H1 (cell line): ENCODE measurements around the gene OR4M1. TPM values are rescaled to one million over a fixed set of nuclear protein-coding genes. Genes with fewer than 3 reads are reported as not detected.

Experiments
- CTCF ChIA-PET: fragments of 300-600 bp; sonication (Branson Sonifier 250); formaldehyde crosslinking; loops from one replicate; lab custom pipeline; 2021; ENCODE audit not compliant: partially characterized antibody; lab: Charles Lee
- POLR2A ChIA-PET: fragments of 300-600 bp; sonication (Branson Sonifier 250); formaldehyde crosslinking; loops from one replicate; lab custom pipeline; 2021; ENCODE audit warnings: inconsistent platforms; ENCODE audit not compliant: partially characterized antibody; lab: Charles Lee
- DNase-seq, 2 experiments: peaks; one replicate each; pipeline versions ENCODE4 v3.0.0 to v3.0.0-alpha.2; 2010 to 2022; ENCODE audit warnings: low spot score in 2 of 2, low read depth in 1 of 2, mixed read lengths in 1 of 2
- FAIRE-seq: peaks from 2 replicates; lab custom pipeline; 2011; peaks lifted over from hg19 to GRCh38; lab: Jason Lieb, UNC
- H2AFZ ChIP-seq: 2 replicates; pipeline ENCODE4 v1.8.1; 2012; ENCODE audit warnings: low read length, inconsistent platforms
- H2AK5ac ChIP-seq: 2 replicates; pipeline ENCODE4 v1.6.1; 2013; ENCODE audit warnings: low read depth, low read length
- H2BK120ac ChIP-seq: replicated peaks from 2 replicates; pipeline ENCODE3; 2013; ENCODE audit warnings: low read depth, low read length, inconsistent platforms
- H2BK12ac ChIP-seq: 2 replicates; pipeline ENCODE4 v1.6.1; 2013; ENCODE audit warnings: low read depth, low read length
- H2BK15ac ChIP-seq: 2 replicates; pipeline ENCODE4 v1.6.1; 2013; ENCODE audit warnings: low read length
- H2BK20ac ChIP-seq: 2 replicates; pipeline ENCODE4 v1.6.1; 2013; ENCODE audit warnings: low read length
- H2BK5ac ChIP-seq: 2 replicates; pipeline ENCODE4 v1.6.1; 2013; ENCODE audit warnings: low read depth, low read length
- H3K14ac ChIP-seq: 2 replicates; pipeline ENCODE4 v1.6.1; 2013; ENCODE audit warnings: inconsistent platforms; ENCODE audit not compliant: insufficient read length
- H3K18ac ChIP-seq: 2 replicates; pipeline ENCODE4 v1.6.1; 2013; ENCODE audit warnings: low read length; ENCODE audit errors: extremely low read depth
- H3K23ac ChIP-seq: 2 replicates; pipeline ENCODE4 v1.6.1; 2013; ENCODE audit warnings: inconsistent platforms; ENCODE audit not compliant: insufficient read length
- H3K23me2 ChIP-seq: 2 replicates; pipeline ENCODE4 v1.6.1; 2013; ENCODE audit warnings: low read depth, low read length
- H3K27ac ChIP-seq: 2 replicates; pipeline ENCODE4 v1.6.1; 2011; ENCODE audit warnings: low read depth, low read length, inconsistent platforms
- H3K27me3 ChIP-seq, 4 experiments: replicated peaks in 1 of 4; 1 replicate in 1 of 4; 2 replicates in 3 of 4; pipeline versions ENCODE4 v1.6.1 to v1.8.1; 2011 to 2013; ENCODE audit warnings: low read length in 3 of 4, mild to moderate bottlenecking in 3 of 4, inconsistent platforms in 2 of 4, mixed read lengths in 2 of 4, moderate library complexity in 1 of 4; ENCODE audit not compliant: control insufficient read depth in 3 of 4, insufficient read depth in 3 of 4; ENCODE audit errors: extremely low read depth in 1 of 4
- H3K36me3 ChIP-seq, 4 experiments: 2 replicates each; pipeline versions ENCODE4 v1.6.1 to v1.8.1; 2011 to 2013; ENCODE audit warnings: mild to moderate bottlenecking in 4 of 4, low read length in 3 of 4, moderate library complexity in 2 of 4, control low read depth in 1 of 4, inconsistent platforms in 1 of 4; ENCODE audit not compliant: insufficient read depth in 4 of 4, control insufficient read depth in 2 of 4
- H3K4ac ChIP-seq: replicated peaks from 2 replicates; pipeline ENCODE3; 2013; ENCODE audit warnings: low read length, low read depth, mixed read lengths, inconsistent platforms; ENCODE audit not compliant: insufficient read length
- H3K4me1 ChIP-seq, 4 experiments: replicated peaks in 1 of 4; 1 replicate in 1 of 4; 2 replicates in 3 of 4; pipeline versions ENCODE4 v1.6.1 to v1.8.1; 2011 to 2013; ENCODE audit warnings: low read length in 3 of 4, inconsistent platforms in 2 of 4, mixed read lengths in 1 of 4; ENCODE audit not compliant: insufficient read depth in 4 of 4, control insufficient read depth in 3 of 4
- H3K4me2 ChIP-seq, 2 experiments: 2 replicates each; pipeline versions ENCODE4 v1.6.1 to v1.8.1; 2011 to 2013; ENCODE audit warnings: low read depth in 2 of 2, low read length in 2 of 2, control low read depth in 1 of 2, inconsistent platforms in 1 of 2, mild to moderate bottlenecking in 1 of 2; ENCODE audit not compliant: insufficient read depth in 1 of 2
- H3K4me3 ChIP-seq, 4 experiments: fragments of 200-600, 300-600 bp in 1 of 4; sonication (generic), shearing (Covaris generic), sonication (Bioruptor Twin) in 1 of 4; 2 replicates each; pipeline versions ENCODE4 v1.5.1 to v1.8.1; 2011 to 2016; ENCODE audit warnings: low read length in 4 of 4, low read depth in 3 of 4, control low read depth in 2 of 4, inconsistent platforms in 2 of 4, mild to moderate bottlenecking in 2 of 4, mixed read lengths in 1 of 4, moderate library complexity in 1 of 4; ENCODE audit not compliant: insufficient read depth in 2 of 4; ENCODE audit errors: extremely low read depth in 1 of 4
- H3K56ac ChIP-seq: replicated peaks from 2 replicates; pipeline ENCODE3; 2013; ENCODE audit warnings: low read depth, mild to moderate bottlenecking, mixed read lengths, low read length, inconsistent platforms; ENCODE audit not compliant: insufficient read length
- H3K79me1 ChIP-seq: 2 replicates; pipeline ENCODE4 v1.6.1; 2013; ENCODE audit warnings: low read depth, low read length, control low read depth
- H3K79me2 ChIP-seq, 2 experiments: 2 replicates each; pipeline versions ENCODE4 v1.6.1 to v1.8.1; 2012 to 2013; ENCODE audit warnings: low read length in 2 of 2, mild to moderate bottlenecking in 2 of 2, inconsistent platforms in 1 of 2; ENCODE audit not compliant: insufficient read depth in 2 of 2, control insufficient read depth in 1 of 2
- H3K9ac ChIP-seq, 4 experiments: replicated peaks in 1 of 4; 1 replicate in 1 of 4; 2 replicates in 3 of 4; pipeline versions ENCODE4 v1.6.1 to v1.8.1; 2011 to 2013; ENCODE audit warnings: low read depth in 3 of 4, low read length in 3 of 4, control low read depth in 2 of 4, mild to moderate bottlenecking in 2 of 4, moderate library complexity in 2 of 4, inconsistent platforms in 1 of 4; ENCODE audit errors: extremely low read depth in 1 of 4
- H3K9me3 ChIP-seq, 2 experiments: 2 replicates each; pipeline versions ENCODE4 v1.6.1 to v1.8.1; 2012 to 2013; ENCODE audit warnings: mild to moderate bottlenecking in 2 of 2, moderate library complexity in 2 of 2, control low read depth in 1 of 2, inconsistent platforms in 1 of 2, low read depth in 1 of 2, low read length in 1 of 2, mixed read lengths in 1 of 2; ENCODE audit not compliant: insufficient read depth in 2 of 2
- H4K20me1 ChIP-seq, 2 experiments: replicated peaks in 1 of 2; 2 replicates each; pipeline versions ENCODE3 to v1.8.1; 2011 to 2013; ENCODE audit warnings: inconsistent platforms in 2 of 2, low read length in 2 of 2, mild to moderate bottlenecking in 1 of 2; ENCODE audit not compliant: insufficient read depth in 2 of 2, control insufficient read depth in 1 of 2
- H4K5ac ChIP-seq: 2 replicates; pipeline ENCODE4 v1.6.1; 2013; ENCODE audit warnings: low read length, low read depth, mixed read lengths, inconsistent platforms; ENCODE audit not compliant: insufficient read length
- H4K8ac ChIP-seq: 2 replicates; pipeline ENCODE4 v1.8.0; 2013; ENCODE audit warnings: mild to moderate bottlenecking, moderate library complexity, low read length, inconsistent platforms; ENCODE audit not compliant: insufficient read depth; ENCODE audit errors: extremely low read depth
- H4K91ac ChIP-seq: replicated peaks from 2 replicates; pipeline ENCODE3; 2013; ENCODE audit warnings: low read length, mixed read lengths, inconsistent platforms; ENCODE audit not compliant: insufficient read length
- CHD1 ChIP-seq: IDR thresholded peaks from 2 replicates; pipeline ENCODE4 v1.6.1; 2012; ENCODE audit warnings: low read depth, low read length, improper control_type of control experiment
- KDM4A ChIP-seq: IDR thresholded peaks from one replicate; pipeline ENCODE4 v1.7.1; 2012; ENCODE audit warnings: low read depth, mild to moderate bottlenecking, moderate library complexity, low read length, inconsistent platforms; ENCODE audit not compliant: severe bottlenecking
- NRF1 ChIP-seq: IDR thresholded peaks from 2 replicates; pipeline ENCODE4 v1.6.1; 2011; ENCODE audit warnings: mild to moderate bottlenecking, low read depth, low read length, improper control_type of control experiment
- RAD21 ChIP-seq, 2 experiments: IDR thresholded peaks in 1 of 2; conservative IDR thresholded peaks in 1 of 2; 2 replicates each; pipeline ENCODE4 v1.6.1; 2011; ENCODE audit warnings: low read depth in 2 of 2, low read length in 2 of 2, improper control_type of control experiment in 1 of 2, inconsistent platforms in 1 of 2, mild to moderate bottlenecking in 1 of 2, moderate library complexity in 1 of 2
- SIRT6 ChIP-seq: IDR thresholded peaks from one replicate; pipeline ENCODE4 v1.7.1; 2012; ENCODE audit warnings: low read length, inconsistent platforms
- SIX5 ChIP-seq: IDR thresholded peaks from 2 replicates; pipeline ENCODE4 v1.6.1; 2011; ENCODE audit warnings: mild to moderate bottlenecking, low read depth, low read length
- SP2 ChIP-seq: IDR thresholded peaks from 2 replicates; pipeline ENCODE4 v1.6.1; 2012; ENCODE audit warnings: mild to moderate bottlenecking, low read length, inconsistent platforms
- WGBS, 2 experiments: shearing (Covaris generic) in 1 of 2; methylation state at CpG; one replicate each; pipeline versions ENCODE4 v1.1.6 to v1.1.7; 2013 to 2015; ENCODE audit warnings: low lambda C conversion rate in 2 of 2, mixed read lengths in 2 of 2, inconsistent platforms in 1 of 2, low coverage in 1 of 2, missing lambda C conversion rate in 1 of 2; ENCODE audit not compliant: insufficient replicate concordance in 2 of 2, insufficient coverage in 1 of 2, insufficient read length in 1 of 2; ENCODE audit errors: extremely low coverage in 1 of 2, missing lambda C conversion rate in 1 of 2; 5-methylcytosine and 5-hydroxymethylcytosine counted together
- polyA plus RNA-seq, 7 experiments: library from polyadenylated mRNA; depleted of rRNA in 3 of 7; stranded (reverse) in 5 of 7; unstranded in 2 of 7; fragments of >200 nt in 5 of 7; fragments of 200-250 nt in 2 of 7; gene quantifications; 1 replicate in 5 of 7; 2 replicates in 1 of 7; 4 replicates in 1 of 7; pipeline versions ENCODE4 v1.2.1 to v1.2.3, GENCODE V29; 2011 to 2013; ENCODE audit warnings: missing spikeins in 2 of 7, mixed read lengths in 2 of 7
- total RNA-seq: library from RNA; stranded (reverse); fragmentation: NEBNext Ultra II Directional; extraction: Animal tissue kit (Norgen Biotek cat#: 25700); gene quantifications from 2 replicates; pipeline ENCODE4 v1.2.1, GENCODE V29; 2021

Gene OR4M1
- total and polyA plus RNA-seq, 2 of the 8 experiments (the other 6 are each of a cell fraction or from before 2014, with no cell fraction given): not detected

GRCh38 chr14:19729763-19730162 is 43.5 kb upstream of the OR4M1 start:
- TF ChIP-seq RAD21 (IDR thresholded peaks at IDR 0.05 in 1 of 2, conservative IDR thresholded peaks at IDR 0.05 in 1 of 2; ENCODE audit: low read depth in 2 of 2, low read length in 2 of 2): no peak
- no peak for TF ChIP-seq KDM4A
- no peak for TF ChIP-seq SP2
- TF ChIP-seq NRF1: no peak
- no peak for TF ChIP-seq SIX5
- TF ChIP-seq SIRT6: no peak
- no peak for TF ChIP-seq CHD1
- no peak for FAIRE-seq
- CTCF ChIA-PET: no interaction called here

More at GRCh38 chr14:19729763-19730162, 43.5 kb upstream of the OR4M1 start:
- Histone ChIP-seq H3K79me1 (no peaks in the 10 kb centered on the region), H3K14ac (no peak overlapping the region), H3K36me3 (no peaks in the 10 kb centered on the region), H3K9ac (no peak overlapping the region), H3K79me2 (no peaks in the 10 kb centered on the region), H3K23me2 (no peaks in the 10 kb centered on the region), H2BK5ac (no peak overlapping the region), H3K18ac (no peak overlapping the region), H3K9me3 (peaks cover 36 to 45% of the 10 kb centered on the region in 2 experiments), H3K23ac (no peak overlapping the region), H4K91ac (no peak overlapping the region), H3K4me3 (no peak overlapping the region), H3K4ac (no peak overlapping the region), H2BK12ac (no peak overlapping the region), H2BK120ac (no peak overlapping the region), H3K4me2 (no peak overlapping the region), H3K56ac (no peak overlapping the region), H2BK15ac (no peak overlapping the region), H2AFZ (no peak overlapping the region), H3K27me3 (no peaks in the 10 kb centered on the region), H4K5ac (no peak overlapping the region), H4K8ac (no peak overlapping the region), H3K4me1 (no peaks in the 10 kb centered on the region), H2BK20ac (no peak overlapping the region), H4K20me1 (no peaks in the 10 kb centered on the region), H3K27ac (no peak overlapping the region), H2AK5ac (no peak overlapping the region)
- no peak for DNase-seq
- POLR2A ChIA-PET: no interaction called here
- 70% methylated on average over 2 of the region's 2 CpGs; no CpG with 5 or more reads in 1 of the 2 experiments for WGBS, 2 experiments
